ENCODE measurements around the gene CBLC. TPM values are rescaled to one million over a fixed set of nuclear protein-coding genes. Genes with fewer than 3 reads are reported as not detected.
A peak's percentile ranks its signal among the peaks of the same experiment; 100 is the strongest.

The CBLC gene
- total RNA-seq, 1 donor from 2014 or later = not detected

DNA sequence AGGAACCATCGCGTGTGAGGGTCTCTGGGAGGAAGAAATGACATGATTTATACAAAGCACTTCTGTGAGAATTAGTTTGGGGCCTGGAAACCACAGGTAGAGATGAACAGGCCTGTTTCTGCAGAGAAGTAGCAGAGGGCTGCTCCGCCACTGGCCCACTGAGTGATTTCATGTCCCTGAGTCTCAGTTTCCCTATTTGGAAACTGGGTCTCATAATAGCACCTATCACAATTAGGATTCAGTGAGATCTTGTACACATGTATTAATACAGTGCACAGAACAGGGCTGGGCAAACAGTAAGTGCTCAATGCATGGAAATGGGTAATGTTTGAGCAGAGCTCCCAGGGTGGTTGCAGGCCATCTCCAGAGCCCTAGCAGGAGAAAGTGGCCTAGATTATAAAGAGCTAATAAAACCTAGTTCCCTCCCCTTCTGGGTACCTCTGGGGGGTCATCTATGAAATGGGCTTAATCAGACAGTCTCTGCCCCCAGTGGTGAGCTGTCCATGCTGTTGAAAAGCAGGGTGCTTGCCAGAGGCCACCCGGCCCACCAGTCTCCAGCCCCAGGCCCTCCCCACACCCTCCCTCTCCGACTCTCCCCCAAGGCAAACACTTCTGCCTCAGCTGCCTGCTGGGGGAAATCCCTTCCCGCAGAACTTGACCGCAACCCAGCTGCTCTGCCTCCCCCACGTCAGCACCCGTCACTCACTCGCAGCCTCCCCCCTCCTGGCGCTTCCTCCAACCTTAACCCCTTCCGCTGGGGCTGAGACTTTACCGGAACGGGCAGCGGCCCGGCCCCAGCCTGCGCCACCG, 24.7 kb upstream of the CBLC start:
- no peak overlapping the region for H3K27ac Mint-ChIP-seq (ENCODE audit: unreplicated experiment)
- no peaks in the 10 kb centered on the region for H3K9me3 Mint-ChIP-seq
- peaks cover 93% of the 10 kb centered on the region for H3K27me3 Mint-ChIP-seq (ENCODE audit: low read depth)
- peaks cover 21% of the 10 kb centered on the region for H3K4me1 Mint-ChIP-seq
- H3K4me3 Mint-ChIP-seq = peak overlapping the region; percentile 72
- TF ChIP-seq, protein P1, sequence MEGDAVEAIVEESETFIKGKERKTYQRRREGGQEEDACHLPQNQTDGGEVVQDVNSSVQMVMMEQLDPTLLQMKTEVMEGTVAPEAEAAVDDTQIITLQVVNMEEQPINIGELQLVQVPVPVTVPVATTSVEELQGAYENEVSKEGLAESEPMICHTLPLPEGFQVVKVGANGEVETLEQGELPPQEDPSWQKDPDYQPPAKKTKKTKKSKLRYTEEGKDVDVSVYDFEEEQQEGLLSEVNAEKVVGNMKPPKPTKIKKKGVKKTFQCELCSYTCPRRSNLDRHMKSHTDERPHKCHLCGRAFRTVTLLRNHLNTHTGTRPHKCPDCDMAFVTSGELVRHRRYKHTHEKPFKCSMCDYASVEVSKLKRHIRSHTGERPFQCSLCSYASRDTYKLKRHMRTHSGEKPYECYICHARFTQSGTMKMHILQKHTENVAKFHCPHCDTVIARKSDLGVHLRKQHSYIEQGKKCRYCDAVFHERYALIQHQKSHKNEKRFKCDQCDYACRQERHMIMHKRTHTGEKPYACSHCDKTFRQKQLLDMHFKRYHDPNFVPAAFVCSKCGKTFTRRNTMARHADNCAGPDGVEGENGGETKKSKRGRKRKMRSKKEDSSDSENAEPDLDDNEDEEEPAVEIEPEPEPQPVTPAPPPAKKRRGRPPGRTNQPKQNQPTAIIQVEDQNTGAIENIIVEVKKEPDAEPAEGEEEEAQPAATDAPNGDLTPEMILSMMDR (conservative IDR thresholded peaks at IDR 0.05) = peak; percentile 9
- no peaks in the 10 kb centered on the region for H3K36me3 Mint-ChIP-seq (ENCODE audit: low read depth)
- no peak for DNase-seq (ENCODE audit: low read depth, low spot score)

DNA sequence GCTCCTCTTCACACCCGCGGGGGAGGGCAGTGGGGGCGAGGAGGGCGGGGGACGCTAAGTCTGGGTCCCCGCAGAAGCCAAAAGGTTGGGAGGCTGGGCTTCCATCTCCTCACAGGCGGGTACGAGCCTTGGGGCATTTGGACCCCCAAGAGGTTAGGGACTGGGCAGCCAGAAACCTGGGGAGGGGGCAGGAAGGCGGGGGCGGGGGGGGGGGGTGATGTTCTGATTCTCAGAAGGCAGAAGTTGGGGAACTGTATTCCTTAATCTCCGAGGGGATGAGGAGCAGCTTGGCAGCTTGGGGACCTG, 24.1 kb upstream of the CBLC start:
- Mint-ChIP-seq H3K4me1 (peaks cover 23% of the 10 kb centered on the region), H3K27ac (ENCODE audit: unreplicated experiment) (no peak overlapping the region), H3K27me3 (ENCODE audit: low read depth) (peaks cover 96% of the 10 kb centered on the region), H3K9me3 (no peaks in the 10 kb centered on the region), H3K4me3 (peak overlapping the region; percentile 78), H3K36me3 (ENCODE audit: low read depth) (no peaks in the 10 kb centered on the region)
- no peak for DNase-seq (ENCODE audit: low read depth, low spot score)
- TF ChIP-seq, protein P1 (conservative IDR thresholded peaks at IDR 0.05) = no peak

DNA sequence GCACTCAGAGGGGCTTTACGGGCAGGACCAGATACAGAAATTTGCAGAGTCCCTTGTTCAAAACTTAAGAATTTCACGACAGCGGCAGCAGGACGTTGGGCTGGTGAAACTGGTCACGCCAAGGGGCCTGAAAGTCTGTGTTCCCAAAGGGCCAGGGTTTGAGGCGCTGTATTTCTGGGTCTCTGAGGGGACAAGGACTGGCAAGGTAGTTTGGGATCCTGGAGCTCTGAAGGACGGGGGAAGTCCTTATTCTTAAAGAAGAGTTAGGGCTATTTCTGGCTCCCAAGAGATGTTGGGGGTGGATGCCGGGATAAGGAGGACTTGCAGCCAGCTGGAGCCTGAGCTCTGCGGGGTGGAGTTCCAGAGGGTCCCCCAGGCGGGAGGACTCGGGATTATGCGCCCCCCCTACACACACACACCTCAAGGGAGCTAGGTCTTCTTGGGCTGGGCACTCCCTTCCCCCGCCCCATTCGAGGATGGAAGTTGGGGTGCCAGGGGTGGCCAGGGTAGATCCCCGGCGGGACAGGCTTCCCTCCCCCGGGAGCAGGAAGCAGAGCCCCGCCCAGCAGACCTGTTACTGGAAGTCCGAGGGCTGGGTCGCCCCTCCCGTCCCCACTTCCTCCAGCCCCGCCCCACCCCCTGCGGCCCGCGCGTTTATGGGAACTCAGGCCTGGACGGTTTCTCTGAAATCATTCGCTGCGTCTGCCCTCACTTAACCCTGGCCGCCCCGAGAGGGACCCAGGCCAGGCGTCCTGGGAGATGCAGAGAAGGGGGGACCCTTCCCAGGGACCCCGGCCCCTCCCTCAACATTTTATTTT, 23.5 kb upstream of the CBLC start:
- peak overlapping the region; percentile 78 for H3K4me3 Mint-ChIP-seq
- TF ChIP-seq, protein P1 (conservative IDR thresholded peaks at IDR 0.05) = no peak
- peaks cover 94% of the 10 kb centered on the region for H3K27me3 Mint-ChIP-seq (ENCODE audit: low read depth)
- DNase-seq (ENCODE audit: low read depth, low spot score) = no peak
- H3K9me3 Mint-ChIP-seq = no peaks in the 10 kb centered on the region
- H3K4me1 Mint-ChIP-seq = peaks cover 23% of the 10 kb centered on the region
- H3K36me3 Mint-ChIP-seq (ENCODE audit: low read depth) = no peaks in the 10 kb centered on the region
- no peak overlapping the region for H3K27ac Mint-ChIP-seq (ENCODE audit: unreplicated experiment)

DNA sequence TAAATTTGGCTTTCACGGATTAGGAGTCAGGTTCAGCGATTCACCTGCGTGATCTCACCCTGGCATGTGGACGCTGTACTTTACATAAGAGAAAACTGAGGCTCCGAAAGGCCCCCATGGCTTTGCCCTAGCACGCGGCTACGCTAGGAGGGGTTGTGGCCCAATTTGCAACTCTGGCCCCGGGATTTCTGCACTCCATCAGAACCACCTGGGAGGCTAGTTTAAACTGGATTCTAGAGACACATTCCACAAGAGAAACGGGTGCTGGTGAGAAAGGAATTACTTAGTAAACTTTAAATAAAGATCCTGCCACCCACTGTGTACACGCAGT, 23.0 kb upstream of the CBLC start:
- peak overlapping the region; percentile 64 for H3K4me3 Mint-ChIP-seq
- DNase-seq (ENCODE audit: low read depth, low spot score) = no peak
- TF ChIP-seq, protein P1 (conservative IDR thresholded peaks at IDR 0.05) = no peak
- H3K36me3 Mint-ChIP-seq (ENCODE audit: low read depth) = no peaks in the 10 kb centered on the region
- peaks cover 90% of the 10 kb centered on the region for H3K27me3 Mint-ChIP-seq (ENCODE audit: low read depth)
- peaks cover 23% of the 10 kb centered on the region for H3K4me1 Mint-ChIP-seq
- H3K27ac Mint-ChIP-seq (ENCODE audit: unreplicated experiment) = no peak overlapping the region
- no peaks in the 10 kb centered on the region for H3K9me3 Mint-ChIP-seq

DNA sequence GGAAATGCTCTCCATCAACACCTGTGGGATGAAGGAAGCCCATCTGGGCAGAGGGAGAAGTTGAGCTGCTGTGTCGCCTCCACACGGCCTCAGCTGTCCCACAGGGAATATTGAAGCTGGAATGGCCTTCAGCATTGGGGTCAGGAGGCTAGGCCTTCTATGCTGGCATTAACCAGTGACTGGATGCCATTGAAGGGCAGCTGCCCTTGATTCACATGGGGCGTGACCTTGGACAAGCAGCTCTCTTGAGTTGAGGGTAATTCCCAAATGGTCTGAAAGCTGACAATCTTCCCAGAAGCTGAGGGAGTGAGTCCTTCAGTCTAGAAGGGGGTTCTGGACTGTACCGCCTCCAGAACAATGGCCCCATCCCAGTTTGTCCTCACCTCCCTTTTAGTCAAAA, 22.5 kb upstream of the CBLC start:
- TF ChIP-seq, protein P1 (conservative IDR thresholded peaks at IDR 0.05) = no peak
- no peak for DNase-seq (ENCODE audit: low read depth, low spot score)
- Mint-ChIP-seq H3K9me3 (no peaks in the 10 kb centered on the region), H3K4me3 (peak overlapping the region; percentile 23), H3K36me3 (ENCODE audit: low read depth) (no peaks in the 10 kb centered on the region), H3K27ac (ENCODE audit: unreplicated experiment) (no peak overlapping the region), H3K4me1 (peaks cover 23% of the 10 kb centered on the region), H3K27me3 (ENCODE audit: low read depth) (peaks cover 90% of the 10 kb centered on the region)

Measured in neural crest cell (in vitro differentiated cells).